ENCODE data around the gene TOP2A.

Gene TOP2A

DNA sequence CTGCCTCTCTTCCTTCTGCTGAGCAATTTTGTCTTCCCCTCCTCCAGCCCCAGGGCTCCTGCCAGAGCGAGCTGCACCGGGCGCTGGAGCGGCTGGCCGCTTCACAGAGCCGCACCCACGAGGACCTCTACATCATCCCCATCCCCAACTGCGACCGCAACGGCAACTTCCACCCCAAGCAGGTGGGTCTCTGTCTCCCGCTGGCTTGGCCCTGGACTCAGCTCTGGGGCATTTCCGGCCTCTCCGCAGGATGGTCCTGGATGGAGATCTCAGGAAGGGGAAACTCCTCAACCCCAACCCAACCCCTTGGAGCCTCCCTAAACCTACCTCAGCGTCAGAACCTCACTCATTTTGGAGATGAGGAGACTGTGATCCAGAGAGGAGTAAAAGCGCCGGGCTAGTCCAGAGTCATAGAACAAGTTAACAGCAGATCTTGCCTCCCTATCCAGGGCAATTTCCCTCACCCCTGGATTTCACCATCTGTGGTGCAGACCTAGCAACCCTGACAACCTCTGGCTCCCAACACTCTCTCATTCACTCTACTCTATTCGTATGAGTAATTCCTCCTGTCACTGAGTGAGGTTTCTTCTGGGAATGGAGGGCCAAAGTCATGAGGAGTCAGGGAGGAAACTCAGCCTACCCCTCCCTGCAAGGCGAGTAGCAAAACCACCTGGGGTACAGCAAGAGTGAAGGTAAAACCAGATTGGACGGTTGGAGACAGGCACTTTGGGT lies 36.4 kb upstream of the TOP2A start:
- DNase-seq (ENCODE audit: low spot score) = no peak

DNA sequence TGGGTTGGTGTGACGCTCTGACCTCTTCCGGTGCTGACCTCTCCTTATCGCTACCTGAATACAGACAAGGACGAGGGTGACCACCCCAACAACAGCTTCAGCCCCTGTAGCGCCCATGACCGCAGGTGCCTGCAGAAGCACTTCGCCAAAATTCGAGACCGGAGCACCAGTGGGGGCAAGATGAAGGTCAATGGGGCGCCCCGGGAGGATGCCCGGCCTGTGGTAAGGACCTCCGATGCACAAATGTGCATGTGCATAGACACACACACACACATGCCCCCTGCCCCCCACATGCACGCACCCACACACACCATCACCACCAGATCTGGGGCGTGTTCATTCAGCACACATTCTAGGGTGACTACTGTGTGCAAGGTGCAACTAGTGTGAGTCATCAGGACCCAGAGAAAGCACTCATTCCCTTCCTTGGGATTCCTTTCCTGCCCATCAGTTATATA lies 35.3 kb upstream of the TOP2A start:
- DNase-seq (ENCODE audit: low spot score) = no peak

DNA sequence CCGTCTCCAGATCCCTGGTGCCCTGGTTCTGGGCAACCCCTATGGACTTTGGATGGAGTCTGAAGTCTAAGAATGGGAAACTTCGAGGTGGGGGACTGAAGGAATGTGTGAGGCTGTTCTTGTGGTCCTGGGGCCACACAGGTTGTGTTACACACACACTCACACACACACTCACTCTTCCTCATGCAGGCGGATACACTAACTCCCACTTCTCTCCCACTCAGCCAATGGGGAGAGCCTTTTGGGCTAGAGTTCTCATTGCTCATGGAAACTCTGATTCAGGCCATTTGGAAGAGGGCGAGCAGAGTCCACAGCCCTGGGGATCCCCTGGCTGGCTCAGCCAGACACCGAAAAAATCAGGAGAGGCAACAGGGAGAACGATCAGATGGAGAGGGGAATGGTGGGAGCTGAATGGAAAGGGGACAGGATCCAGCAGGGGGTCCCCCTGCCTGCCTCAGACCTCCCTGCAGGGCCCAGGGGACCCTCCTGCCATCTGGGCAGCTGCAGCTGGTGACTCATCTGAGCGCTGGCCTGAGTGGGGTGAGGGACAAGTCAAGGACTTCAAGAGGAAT lies 34.6 kb upstream of the TOP2A start:
- DNase-seq (ENCODE audit: low spot score) = no peak

DNA sequence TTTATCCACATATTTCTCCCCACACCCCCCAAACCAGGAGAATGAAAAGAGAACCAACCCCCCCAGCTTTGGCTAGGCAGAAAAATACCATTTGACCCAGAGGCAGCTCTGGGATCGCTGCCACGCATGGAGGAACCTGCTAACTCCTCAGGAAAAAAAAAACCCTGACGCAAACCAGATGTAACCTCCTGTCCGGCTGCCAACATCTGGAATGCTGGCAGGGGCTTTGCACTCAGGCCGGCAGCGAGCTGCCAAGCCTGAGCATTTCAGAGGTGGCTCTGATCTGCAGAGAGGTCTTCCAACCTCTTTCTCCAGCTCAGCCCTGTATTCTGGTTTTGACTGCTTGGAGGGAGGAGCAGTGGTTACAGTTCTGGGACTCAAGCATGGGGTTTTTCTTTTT lies 33.7 kb upstream of the TOP2A start:
- no peak for DNase-seq (ENCODE audit: low spot score)

DNA sequence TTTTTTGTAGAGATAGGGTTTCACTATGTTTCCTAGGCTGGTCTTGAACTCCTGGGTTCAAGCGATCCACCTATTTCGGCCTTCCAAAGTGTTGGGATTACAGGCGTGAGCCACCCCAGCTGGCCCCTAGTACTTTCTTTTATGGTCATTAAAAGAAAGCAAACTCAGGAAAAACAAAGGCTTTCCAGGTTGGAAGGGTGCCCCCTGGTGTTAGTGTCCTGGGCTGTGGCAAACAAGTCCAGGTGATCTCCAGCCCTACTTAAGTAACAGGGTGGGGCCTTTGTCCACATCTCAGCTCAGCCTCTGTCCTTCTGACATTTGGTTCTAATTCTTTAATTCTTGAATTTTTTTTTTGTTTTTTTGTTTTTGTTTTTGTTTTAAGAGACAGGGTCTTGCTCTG lies 32.5 kb upstream of the TOP2A start:
- no peak for DNase-seq (ENCODE audit: low spot score)

DNA sequence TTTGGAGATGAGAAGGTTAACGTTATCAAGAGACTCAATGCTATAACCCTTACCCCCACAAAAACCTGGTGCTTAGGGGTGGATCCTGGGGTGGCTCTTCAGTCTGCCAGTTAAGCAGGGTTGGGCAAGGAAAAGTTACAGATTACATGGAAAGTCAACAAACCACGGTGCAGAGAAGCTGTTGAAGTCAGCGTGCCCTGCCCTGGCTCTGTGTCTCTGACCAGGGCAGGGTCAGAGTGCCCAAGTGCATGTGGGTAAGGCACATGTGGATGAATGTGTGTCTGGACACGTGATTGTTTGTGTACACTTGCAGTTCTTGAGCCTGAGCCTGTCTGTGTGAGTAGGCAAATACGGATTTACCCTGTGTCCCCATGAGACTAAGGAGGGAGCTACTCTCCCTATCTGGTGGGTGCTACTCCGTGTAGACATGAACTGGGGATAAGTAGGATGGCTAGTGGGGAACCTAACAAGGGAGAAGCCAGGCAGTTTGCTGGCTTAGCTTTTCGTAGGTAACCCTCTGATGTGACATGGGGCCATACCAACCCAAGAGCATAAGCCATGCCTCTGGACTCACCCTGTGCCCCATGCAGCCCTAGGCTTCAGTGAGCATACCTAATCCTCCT lies 31.1 kb upstream of the TOP2A start:
- DNase-seq (ENCODE audit: low spot score) = no peak

DNA sequence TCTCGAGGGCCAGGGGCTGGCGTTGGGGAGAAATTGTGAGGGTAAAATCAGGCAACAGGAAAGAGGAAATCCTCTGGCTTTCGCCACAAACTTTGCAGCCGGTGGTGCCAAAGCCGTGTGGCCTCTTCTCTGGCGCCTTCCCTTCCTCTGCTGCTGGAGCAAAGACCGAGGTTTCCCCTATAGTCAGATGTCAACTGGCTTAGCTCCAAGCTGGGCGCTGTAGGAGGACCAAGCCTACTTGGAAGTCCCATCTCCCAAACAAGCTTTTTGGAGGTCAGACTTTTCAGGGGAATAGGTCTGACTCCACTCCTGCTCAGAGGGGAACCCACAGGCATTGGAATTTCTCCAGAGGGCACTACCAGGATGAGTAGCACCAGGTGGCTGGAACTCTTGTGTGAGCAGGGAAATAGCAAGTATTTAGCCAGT lies 30.5 kb upstream of the TOP2A start:
- DNase-seq (ENCODE audit: low spot score) = no peak

DNA sequence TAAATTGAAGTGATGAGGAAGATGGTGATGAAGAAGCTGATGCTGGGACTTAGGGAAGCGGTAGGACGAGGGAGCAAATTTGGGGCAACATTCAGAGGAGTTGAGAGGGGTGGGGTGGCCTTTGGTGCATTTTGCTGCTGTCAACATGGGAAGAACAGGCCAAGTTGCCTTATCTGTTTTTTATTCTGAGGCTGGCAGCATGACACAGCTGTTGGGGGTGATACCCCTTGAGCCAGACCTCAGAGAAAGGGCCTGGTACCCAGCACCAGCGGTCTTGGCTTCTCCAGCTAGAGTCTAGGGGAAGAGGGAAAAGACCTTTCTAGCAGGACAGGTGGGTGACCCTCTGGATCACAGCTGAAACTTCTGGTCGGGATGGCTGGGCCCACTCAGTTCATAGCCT lies 30.1 kb upstream of the TOP2A start:
- DNase-seq (ENCODE audit: low spot score) = no peak

DNA sequence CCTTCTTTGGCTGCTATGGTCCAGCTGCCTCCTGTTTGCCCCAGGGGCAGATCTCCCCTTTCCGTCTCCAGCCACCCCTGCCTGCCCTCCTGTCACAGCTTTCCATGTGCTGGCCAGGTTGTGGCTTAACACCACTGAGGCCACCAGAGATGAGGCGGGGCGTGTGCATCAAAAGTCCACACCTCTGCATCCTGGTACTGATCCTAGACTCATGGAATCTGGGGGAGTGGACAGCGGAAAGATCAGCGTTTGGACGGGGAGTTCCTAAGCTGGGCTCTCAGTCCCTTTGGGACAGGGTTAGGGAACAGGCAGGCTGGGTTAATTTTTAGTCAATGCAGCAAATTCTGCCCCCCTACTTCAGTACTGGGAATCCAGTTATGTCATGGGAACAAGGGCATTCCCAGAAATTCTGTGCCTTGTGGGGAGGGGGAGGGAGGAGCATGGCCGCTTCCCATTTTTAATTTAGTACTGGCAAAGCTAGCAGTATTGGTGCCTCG lies 29.5 kb upstream of the TOP2A start:
- no peak for DNase-seq (ENCODE audit: low spot score)

DNA sequence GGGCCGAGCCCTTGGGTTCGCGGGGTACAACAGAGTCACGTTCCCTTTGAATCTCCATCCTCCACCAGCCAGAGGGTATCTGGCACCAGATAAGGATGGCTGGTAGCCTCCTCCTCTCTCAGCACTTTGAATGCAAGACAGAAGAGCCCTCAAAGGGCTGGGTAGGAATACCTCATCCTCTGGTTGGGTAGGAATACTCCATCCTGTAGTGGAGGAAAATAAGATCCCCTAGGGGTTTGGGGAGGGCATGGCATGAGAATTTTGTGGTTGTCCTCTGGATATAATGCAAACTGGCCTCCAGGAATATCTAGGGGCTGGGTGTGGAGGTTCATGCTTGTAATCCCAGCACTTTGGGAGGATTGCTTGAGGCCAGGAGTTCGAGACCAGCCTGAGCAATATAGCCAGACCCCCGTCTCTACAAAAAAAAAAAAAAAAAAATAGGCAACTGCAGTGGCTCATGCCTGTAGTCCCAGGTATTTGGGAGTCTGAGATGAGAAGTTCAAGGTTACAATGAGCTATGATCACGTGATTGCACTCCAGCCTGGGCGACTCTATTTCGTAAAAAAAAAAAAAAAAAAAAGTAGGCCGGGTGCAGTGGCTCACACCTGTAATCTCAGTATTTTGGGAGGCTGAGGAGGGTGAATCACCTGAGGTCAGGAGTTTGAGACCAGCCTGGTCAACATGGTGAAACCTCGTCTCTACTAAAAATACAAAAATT lies 28.2 kb upstream of the TOP2A start:
- no peak for DNase-seq (ENCODE audit: low spot score)

DNA sequence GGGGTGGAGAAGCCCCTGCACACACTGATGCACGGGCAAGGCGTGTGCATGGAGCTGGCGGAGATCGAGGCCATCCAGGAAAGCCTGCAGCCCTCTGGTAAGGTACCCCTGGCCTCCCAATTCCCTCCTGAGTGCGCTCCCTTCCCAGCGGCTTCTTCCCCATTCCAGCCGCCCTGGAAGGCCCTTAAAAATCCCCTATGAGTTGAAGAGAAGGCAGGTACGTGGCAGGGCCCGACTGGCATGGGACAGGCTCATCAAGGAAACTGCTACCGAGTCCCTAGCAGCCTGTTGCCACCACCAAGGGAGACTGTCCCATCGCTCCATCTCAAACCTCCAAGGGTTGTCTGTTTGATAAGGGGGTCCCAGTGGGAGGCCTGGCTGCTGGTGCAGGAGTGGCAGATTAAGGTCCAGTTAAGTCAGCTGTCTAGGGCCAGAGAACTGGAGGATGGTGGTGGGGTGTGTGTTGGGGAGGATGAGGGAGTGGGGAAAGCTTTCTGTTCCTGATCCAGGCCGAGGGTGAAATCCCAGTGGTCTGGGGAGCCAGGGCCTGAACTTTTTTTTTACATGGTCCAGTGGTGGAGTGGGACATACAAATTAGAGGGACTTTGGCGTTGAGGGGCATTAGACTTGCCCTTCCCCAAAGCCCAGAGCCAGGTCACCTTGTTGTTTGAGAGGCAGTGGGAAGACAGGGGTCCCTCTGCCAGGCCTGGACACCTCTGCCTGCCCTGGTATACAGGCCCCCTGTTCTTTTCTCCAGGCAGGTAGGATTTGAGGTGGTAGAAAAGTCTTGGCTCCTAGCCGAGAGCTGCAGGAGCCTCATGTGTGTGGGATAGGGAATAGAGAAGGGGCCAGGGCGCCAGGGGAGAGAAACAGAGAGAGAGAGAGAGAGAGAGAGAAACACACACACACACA lies 26.5 kb upstream of the TOP2A start:
- no peak for DNase-seq (ENCODE audit: low spot score)

DNA sequence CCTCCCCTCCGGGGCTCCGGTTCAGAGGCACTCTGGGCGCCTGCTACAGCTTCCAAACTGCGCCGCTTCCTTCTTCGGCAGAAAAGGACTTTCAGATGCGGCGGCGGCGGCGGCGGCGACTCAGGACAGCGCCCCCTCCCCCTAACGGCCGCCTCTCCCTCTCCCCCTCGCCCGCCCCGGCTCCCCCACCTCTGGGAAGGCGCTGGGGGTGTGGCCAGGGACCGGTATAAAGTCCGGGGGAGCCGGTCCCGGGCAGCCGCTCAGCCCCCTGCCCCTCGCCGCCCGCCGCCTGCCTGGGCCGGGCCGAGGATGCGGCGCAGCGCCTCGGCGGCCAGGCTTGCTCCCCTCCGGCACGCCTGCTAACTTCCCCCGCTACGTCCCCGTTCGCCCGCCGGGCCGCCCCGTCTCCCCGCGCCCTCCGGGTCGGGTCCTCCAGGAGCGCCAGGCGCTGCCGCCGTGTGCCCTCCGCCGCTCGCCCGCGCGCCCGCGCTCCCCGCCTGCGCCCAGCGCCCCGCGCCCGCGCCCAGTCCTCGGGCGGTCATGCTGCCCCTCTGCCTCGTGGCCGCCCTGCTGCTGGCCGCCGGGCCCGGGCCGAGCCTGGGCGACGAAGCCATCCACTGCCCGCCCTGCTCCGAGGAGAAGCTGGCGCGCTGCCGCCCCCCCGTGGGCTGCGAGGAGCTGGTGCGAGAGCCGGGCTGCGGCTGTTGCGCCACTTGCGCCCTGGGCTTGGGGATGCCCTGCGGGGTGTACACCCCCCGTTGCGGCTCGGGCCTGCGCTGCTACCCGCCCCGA lies 25.7 kb upstream of the TOP2A start, which contains the start of gene IGFBP4:
TSS of gene IGFBP4 (plus strand) at position 255 of the 792 bp plus-strand sequence. CDS start at position 541, 286 bp downstream.
- DNase-seq (ENCODE audit: low spot score) = peak; percentile 77

DNA sequence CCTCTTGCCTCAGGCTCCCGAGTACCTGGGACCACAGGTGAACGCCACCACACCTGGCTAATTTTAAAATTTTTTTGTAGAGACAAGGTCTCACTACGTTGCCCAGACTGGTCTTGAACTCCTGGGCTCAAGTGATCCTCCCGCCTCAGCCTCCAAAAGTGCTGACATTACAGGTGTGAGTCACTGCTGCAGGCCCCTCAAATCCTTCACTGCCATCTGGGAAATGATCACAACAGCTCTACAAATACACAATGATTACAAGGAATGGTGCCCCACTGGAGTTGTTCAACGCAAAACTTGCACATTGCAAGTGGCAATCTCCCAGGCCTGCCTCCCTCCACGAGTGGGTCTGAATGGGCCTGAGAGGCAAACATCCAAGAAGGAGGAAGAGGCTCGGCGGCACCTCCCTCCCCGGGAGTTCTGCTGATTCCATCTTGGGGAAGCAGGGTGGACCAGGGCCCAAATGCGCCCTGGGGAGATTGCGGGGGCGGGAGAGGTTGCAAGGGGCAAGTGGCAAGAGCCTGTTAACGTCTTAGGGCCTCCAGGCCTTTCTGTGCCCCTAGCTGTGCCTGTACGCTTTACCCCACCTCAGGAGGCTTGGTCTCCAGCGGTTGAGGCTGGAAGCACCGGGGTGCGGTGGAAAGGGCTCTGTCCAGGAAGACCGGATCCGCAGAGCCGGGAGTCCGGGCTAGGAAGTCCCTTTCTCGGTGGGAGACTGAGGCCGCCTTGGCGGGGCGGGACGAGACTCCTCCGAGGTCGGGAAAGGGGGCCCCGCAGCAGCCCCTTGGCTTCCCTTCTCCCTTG lies 24.9 kb upstream of the TOP2A start:
- DNase-seq (ENCODE audit: low spot score) = no peak

DNA sequence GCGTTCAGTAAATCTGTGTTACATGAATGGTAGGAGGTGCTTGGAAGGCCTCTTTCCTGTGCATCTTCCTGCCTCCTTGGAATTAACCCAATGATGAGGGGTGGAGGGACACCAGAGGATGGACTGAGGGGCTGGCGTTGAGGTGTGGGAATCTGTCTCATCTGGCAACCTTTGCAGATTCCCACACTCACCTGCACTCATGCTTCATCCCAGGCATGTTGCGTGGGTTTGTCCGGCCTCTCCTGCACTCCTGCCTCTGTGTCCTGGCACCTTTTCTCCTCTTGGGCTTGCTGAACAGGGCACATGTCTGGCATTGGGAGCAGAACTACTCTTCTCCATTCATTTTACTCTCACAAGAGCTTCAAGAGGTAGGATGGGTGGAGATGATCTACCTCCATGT lies 22.5 kb upstream of the TOP2A start:
- DNase-seq (ENCODE audit: low spot score) = no peak

DNA sequence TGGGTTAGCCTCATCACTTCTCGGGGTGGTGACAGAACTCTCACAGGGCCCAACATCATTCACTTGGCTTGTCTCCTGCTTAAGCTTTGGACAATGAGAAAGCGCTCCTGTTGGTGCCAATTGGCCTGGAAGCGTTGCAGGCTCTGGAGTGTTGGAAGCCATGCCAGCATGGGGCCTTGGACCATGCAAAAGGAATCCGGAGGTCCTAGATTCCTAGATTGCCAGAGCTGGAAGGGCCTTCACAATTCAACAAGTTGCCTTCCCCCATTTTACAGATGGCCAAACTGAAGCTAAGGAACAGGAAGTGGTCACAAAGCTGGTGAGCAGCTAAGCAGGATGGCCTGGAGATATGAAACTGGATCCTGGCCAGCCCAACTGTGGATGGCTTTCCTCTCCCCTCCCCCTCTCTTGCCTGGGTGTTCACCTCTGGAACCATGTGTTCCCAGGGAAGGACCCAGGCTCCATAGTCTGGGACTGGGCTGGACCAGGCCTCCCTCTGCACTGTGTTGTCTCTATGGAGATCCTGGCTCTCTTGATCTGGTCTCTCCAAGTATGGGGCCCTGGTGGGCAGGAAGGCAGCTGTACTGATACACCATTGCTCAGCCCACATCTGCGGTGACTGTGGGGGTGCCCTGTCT lies 19.5 kb upstream of the TOP2A start:
- DNase-seq (ENCODE audit: low spot score) = no peak

DNA sequence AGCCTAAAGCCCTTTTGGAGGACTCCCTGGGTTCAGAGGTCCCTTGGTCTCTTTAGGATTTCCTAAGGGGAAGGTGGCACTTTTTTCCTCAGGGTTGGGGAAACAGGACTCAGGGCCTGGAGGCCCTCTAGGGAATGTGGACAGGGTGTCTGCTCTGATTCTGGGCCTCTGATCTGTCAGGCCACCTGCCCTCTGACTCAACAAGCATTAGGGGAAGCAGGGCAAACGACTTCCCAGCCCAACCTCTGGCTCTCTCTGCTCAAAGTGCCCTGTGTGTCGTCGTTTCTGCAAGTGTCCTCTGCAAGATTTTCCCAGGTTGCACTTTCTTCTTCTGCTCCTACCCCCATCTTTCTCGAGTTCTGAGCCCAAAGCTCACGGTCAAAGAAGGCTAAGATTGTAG lies 18.9 kb upstream of the TOP2A start:
- DNase-seq (ENCODE audit: low spot score) = no peak

DNA sequence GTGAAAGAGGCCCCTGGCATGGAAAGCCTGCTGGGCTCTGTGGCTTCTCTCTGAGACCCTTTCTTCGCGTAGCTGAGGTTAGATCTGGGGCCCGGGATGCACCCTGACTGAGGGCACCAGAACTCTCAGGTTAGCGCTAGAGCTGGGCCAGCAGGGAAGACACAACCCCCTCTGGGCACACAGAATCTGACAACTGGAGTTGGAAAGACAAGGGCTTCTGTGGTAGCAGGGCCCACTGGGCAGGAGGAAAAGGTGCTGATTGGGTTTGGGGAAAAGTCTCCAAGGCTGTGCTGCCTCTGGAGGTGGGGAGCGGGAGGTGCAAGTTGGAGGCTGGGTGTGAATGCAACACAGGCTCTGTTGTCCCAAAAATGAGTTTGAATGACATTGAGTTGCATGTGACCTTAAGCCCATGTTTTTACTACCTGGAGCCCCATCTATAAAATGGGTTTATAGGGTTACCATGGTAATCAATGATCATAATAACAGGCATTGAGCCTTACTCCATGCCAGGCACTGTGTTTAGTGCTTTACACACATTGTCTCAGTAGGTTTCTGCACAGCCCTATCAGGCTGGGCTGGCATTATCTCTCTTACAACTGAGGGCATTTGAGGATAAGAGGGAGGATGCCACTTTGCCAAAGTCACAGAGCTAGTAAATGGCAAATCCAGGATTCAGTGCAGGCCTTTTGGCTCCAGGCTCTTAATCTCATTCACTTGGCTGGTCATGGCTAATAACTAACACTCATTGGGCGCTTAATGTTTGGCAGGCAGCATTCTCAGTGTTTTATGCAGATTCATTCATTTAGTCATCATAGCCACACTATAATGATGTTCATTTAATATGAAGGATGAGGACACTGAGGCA lies 16.1 kb upstream of the TOP2A start:
- DNase-seq (ENCODE audit: low spot score) = no peak

DNA sequence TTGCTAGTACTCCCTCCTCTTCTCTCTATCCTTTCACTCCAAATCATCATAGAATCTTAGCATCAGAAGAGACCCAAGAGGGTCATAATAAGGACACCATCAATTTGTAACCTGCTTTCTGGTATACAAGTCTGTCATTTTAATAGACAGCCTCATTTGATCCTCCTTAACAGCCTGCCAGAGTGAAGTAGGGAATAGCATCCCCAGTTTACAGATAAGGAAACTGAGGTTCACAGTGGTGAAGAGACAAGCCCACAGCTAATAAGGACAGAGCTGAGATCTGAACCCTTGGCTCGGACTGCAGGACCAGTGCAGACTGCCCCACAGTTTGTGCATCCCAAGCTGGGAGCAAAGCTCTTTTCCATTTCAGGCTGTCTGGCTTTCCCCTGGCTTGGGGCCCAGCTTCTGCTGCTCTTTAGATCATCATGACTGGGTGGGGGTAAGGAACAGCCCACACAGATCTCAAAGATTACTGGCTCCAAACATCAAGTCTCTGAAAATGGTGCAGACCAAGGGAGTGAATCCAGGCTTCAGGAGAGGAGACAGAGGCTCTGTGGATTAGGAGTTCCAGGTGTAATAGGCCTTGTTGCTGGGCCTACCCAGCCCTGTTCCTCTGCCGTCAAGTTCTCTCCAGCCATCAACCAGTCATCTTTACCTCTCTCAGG lies 15.3 kb upstream of the TOP2A start:
- no peak for DNase-seq (ENCODE audit: low spot score)

Data from Ammon's horn (tissue), 1 donor.